NT2/D1 (cell line): ENCODE results near the gene REEP6.

ENCODE experiments used
- SUZ12 ChIP-seq: IDR thresholded peaks from 2 replicates; pipeline ENCODE4 v1.6.1; 2011; ENCODE audit not compliant: insufficient read length, insufficient read depth; ENCODE audit errors: extremely low read depth
- YY1 ChIP-seq: IDR thresholded peaks from 2 replicates; pipeline ENCODE4 v1.6.1; 2011; ENCODE audit not compliant: insufficient read length, insufficient read depth
- ZNF274 ChIP-seq: IDR thresholded peaks from 2 replicates; pipeline ENCODE4 v1.6.1; 2011; ENCODE audit warnings: mild to moderate bottlenecking, low read depth, low read length

DNA sequence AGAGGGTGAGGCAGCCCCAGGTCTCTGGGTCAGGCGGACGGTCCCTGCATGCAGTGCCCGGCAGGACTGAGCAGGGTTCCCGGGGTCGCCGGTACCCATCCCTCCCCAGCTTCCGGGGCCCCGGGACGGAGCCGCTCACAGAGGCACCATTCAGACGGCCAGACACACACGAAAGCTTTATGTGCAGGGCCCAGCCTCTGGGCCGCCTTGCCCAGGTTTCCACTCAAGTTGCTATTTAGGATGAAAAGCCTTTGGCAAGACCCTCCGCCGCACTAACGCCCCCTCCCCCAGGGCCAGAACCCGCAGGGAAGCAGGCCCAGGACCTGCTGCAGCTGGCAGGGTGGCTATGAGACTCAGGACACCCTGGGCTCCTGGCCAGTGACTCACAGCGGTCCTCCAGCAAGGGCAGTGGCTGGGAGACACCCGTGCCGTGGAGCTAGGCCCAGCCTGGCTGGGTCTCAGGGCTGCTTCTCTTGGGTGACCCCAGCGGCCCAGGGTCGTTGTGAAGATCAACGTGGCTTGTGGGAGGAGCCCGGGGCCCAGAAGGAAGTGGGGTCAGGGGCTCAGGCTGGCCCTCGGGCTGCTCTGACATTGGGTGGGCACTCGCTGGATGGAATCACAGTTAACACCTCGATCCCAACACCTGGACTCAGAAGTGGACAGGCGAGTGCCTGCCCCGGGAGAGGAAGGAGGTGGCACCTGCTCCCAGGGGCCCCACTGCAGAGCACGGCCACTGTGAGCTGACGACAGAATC is 16.8 kb upstream of the REEP6 start:
- TF ChIP-seq ZNF274 (no peak), YY1 (no peak), SUZ12 (no peak)
